GM15510 (cell line): ENCODE data around the gene SNX25.

ENCODE experiments used
- POLR2A ChIP-seq: IDR thresholded peaks from 3 replicates; pipeline ENCODE4 v1.6.1; 2011; ENCODE audit warnings: borderline replicate concordance; ENCODE audit not compliant: insufficient read length; ENCODE audit errors: extremely low read depth

SNX25 gene

DNA sequence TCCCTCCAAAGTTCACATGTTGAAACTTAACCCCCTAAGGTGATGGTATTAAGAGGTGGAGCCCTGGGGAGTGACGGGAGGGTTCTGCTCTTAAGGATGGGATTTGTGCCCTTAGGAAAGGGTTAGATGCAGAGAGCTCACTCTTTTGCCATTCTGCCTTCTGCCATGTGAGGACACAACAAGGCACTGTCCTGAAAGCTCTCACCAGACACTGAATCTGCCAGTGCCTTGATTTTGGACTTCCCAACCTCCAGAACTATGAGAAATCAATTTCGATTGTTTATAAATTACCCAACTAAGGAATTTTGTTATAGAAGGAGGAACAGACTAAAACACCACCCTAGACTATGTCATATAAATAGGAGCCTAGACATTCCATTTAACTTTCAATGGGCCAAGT, 174.7 kb downstream of the SNX25 start:
- no peak for TF ChIP-seq POLR2A

DNA sequence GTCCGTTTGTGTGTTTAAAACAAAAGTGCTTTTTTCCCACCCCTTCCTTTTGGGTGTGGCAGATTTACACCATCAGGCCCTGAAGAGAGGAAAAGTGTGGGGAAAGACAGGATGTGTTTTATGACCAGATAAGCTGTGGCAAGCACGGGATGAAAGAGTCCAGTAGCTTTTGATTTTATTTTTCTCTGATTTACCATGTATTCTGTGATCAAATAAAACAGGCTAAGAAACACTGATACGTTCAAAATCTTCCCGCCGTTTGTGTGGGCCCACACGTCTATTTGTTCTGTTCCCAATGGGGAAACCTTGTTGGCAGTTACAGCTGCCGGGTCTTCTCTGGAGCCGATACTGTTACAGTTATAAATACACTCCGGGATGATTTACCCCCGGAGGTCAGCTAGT, 175.5 kb downstream of the SNX25 start:
- TF ChIP-seq POLR2A = no peak

DNA sequence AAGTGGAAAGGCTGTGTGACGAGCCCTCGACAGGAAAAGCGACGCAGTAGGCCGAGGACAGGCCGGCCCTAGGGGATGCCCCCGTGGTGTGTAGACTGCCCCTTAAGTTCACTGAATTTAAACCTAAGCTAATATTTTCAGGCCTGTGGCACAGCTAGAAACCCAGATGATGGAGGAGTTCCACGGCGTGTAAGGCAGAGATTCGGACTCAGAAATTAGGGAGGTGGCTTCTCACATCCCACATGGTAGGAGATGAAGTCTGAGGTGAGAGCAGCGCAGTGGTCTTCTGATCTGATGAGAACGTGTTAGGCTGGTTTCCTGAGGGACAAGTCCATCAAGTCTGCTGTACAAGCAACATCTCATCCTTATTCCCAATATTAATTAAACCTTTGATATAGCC, 178.6 kb downstream of the SNX25 start:
- TF ChIP-seq POLR2A = no peak

DNA sequence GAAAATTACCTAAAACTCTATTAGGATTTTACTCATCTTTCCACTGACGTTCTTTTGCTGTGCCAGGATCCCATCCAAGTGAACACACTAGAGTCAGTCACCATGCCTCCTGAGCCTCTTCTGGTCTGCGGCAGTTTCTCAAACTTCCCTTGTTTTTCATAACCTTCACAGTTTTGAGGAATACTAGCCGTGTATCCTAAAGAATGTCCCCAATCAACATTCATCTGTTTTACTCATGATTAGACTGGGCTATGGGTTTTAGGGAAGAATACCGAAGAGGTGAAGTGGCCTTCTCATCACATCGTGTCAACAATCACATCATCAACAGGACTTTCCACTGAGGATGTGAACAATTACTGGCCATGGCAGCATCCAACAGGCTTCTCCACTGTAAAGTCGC, 181.5 kb downstream of the SNX25 start:
- no peak for TF ChIP-seq POLR2A

DNA sequence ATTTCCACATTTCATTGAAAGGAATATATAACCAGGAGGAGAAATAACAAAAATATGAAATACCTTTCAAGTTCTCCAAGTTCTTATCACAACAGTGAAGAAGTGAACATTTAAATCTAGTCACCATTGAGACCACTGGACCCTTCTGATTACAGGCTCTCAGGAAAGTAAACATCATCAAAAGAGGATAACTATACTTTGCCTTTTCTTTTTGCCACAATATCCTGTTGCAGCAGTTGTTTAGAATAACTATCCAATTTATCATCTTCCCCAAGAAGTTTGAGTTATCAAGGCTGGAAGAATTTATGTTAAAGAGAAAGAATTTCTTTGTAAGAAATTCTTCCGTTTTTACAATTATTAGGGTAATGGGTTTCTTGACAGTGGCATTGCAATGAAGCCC, 182.8 kb downstream of the SNX25 start:
- TF ChIP-seq POLR2A = no peak

DNA sequence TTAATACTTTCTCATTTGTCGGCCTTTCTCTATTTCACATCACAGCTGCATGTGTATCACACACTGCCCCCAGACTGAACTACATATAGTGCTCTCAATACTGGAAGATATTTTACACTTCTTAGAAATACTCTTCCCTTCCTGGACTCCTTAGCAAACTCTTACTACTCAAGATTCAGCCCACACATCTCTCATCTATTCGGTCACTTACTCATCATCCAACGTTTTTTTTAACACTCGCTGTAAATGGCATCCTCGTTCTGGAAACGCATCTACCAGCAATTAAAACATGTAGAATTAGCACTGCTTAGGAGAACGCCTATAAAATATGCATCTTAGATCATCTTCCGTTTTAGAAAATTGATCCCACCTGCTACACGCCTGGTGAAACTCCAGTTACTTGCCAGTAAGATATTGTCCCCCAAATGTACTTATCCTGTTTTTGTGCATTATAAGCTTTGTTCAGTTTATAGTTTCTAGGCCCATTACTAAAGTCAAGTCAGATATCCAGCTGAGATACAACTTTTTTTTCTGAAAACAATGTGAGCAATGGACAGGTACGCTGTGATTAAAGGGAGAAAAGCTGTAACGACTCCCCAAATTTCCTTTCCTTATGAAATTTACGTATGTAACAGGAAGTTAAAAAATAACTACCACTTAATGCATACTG, 185.3 kb downstream of the SNX25 start:
- no peak for TF ChIP-seq POLR2A

DNA sequence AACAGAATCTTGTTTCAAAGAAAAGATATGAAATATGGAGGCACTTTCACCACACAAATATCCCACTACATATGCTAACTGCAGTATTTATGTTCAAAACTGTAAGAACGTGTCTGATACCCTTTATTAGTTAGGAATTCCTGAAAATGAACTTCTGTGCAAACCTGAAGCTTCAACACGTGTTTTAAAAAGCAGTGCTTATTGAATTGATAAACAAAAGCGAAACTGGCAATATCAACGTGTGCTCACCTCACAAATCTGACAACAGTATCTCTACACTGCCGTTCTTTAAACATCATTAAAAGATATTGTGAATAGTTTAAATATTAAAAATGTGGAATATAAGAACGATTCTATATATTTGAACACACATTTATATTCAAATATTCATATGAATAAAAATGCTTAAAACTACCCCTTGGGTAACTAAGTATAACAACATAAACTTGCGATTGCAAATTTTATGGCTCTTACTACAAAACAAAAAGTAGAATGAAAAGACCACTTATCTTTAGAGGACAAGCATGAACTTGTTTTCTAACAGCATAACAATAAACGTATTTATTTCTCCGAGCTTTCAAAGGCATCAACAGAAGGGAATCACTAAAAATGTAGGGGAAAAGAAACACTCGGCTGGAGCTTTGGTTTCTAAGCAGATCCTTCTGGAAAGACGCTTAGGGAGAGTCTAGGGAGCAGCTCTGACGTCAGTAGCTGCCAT, 186.0 kb downstream of the SNX25 start, which contains the start of gene LRP2BP:
Gene LRP2BP, minus strand, starts transcription at position 687 of the 718 bp plus-strand sequence. CDS start 17,738 bp downstream, outside the sequence.
- TF ChIP-seq POLR2A = no peak

DNA sequence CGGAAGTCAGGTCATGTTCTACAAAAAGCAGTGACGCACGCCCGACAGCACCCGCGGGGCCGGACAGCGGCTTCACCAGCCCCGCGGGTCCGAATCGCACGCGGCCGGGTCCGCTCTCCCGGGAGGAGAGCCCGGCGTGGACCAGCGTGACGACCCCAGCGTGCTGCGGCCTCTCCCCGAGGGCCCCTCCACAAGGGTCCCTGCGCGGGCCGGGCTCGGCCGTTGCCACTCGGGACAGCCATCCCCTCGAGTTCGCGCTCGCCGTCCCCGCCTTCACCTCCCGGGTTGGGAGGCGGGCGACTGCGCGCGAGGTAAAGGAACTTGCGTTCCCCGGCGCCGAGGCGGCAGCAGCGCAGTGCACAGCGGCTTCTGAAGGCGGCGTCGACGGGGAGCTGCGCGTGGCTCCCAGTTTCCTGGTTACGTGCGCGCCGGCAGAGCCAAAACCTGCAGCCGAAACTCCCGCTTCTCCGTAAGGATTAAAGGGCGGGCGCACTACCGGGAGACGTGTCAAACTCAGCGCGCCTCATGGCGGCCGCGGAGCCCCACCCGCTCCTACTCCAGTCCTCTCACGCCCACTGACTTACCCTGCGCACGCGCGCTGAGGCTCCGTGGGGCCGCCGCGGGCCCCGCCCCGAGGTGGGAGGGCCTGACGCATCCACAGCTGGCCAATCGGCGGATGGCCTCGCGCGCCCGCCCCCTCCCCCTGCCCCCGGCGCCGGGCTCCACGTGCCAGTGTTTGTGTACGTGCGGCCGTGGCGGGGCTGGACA, 186.7 kb downstream of the SNX25 start:
- TF ChIP-seq POLR2A = peak; percentile 68

DNA sequence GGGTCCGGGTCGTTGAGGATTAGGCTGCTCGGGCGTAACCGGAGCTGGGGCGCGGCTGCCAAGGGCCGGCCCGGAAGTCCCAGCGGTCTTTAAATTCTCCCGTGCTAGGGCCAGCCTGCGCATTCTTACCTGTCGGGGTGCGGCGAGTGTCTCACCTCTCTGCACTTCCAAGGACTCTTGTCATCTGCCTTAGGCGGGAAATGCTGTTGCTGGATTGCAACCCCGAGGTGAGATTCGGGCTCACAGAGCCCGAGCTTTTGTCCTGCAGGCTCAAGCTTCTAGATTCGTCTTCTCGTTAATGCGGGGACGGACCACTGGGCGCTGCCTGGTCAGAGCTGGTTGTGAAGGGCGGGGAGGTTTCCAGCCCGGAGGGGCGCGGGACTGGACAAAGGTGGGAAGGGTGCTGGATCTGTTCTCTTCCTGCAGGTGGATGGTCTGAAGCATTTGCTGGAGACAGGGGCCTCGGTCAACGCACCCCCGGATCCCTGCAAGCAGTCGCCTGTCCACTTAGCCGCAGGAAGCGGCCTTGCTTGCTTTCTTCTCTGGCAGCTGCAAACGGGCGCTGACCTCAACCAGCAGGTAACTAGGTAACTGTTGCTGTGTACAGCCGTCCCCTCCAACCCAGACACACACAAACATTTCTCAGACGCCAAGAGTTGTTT, 187.5 kb downstream of the SNX25 start, which contains the start of gene ANKRD37:
Gene ANKRD37, plus strand, starts transcription at position 118 of the 662 bp plus-strand sequence. Its CDS starts 83 bp downstream, at position 201.
- TF ChIP-seq POLR2A = no peak

DNA sequence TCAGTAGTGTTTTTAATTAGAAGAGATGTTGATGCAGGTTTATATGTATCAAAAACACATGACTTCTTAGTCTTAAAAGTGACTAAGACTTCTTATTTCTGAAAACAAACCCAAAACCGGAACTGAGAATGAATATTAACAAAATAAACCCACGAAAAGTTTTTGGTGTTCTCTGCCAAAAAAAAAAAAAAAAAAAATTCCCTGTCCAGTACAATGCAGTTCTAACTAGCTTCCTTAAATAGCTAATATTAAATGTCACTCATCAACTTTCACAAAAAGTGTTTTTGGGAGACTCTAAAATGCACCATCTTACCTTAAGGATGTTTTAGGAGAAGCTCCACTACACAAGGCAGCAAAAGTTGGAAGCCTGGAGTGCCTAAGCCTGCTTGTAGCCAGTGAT, 189.2 kb downstream of the SNX25 start:
- no peak for TF ChIP-seq POLR2A

DNA sequence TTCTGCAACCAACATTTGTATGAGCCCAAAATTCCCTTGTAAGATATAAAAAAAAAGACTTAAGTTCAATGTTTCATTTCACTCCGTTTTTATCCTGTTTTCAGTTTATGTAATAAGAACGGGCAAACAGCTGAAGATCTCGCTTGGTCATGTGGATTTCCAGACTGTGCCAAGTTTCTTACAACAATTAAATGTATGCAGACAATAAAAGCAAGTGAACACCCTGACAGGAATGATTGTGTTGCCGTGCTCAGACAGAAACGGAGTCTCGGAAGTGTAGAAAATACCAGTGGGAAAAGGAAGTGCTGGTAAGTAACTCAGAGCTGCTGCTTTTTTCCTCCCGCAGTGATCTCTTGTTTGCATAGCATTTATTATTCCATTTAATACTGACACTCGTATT, 190.1 kb downstream of the SNX25 start:
- no peak for TF ChIP-seq POLR2A

DNA sequence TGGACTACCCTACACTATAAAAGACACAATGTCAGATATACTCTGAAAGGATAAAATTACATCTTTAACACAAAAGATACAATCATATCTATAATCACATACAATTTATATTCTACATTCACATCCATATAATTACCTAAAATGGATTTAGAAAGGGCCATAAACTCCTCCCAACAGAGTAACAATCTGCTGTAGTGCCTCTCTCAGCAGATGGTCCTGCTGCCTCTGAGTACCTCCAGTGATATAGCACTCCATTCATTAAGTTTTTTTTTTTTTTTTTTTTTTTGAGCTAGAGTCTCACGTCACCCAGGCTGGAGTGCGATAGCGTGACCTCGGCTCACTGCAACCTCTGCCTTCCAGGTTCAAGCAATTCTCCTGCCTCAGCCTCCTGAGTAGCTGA, 194.6 kb downstream of the SNX25 start:
- TF ChIP-seq POLR2A = no peak

DNA sequence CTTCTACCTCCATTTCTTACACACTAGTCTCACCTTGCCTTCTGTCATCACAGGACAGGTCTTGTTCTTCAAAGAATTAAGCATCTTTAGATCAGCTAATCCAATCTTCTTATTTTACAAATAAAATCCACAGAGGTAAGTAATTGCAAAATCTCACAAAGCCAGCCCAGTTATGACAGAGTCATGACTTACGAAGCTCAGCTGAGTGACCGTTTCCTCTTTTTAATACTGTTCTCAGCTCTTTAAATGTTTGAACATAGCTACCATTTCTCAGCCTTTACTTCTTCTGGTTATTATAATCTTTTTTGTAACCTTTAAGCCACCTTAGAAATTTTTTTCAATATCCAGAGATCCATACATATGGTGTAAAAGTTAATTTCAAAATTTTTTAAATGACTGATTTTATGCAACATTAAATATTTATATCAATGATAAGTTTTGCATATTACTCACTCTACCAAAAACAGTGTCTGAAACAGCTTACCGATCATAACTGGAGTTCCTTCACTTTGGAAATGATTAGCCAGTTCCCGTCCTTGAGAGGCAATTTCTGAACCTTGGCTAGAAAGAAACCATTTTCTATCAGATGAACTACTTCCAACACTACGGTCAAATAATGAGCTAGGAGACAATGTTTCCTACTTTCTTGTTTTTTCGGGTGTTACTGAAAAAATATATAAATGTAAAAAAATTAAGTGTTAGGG, 196.1 kb downstream of the SNX25 start:
- TF ChIP-seq POLR2A = no peak

DNA sequence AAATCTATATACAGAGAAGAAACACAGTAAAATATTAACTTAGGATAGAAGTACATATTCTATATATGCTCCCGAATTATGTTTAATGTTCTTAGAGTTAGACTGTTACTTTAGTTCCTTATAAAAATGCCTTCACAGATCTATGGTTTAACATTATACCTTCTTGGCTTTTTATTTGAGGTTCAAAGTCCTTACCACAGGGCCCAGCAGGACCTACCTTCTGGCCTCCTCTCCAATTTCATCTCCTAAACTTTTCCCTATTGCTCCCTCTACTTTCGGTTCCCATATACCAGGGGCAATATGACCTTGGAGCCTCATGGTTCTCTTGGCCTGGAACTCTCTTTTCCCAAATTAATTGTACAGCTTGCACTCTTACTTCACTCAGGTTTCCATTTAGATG, 199.0 kb downstream of the SNX25 start:
- TF ChIP-seq POLR2A = no peak

DNA sequence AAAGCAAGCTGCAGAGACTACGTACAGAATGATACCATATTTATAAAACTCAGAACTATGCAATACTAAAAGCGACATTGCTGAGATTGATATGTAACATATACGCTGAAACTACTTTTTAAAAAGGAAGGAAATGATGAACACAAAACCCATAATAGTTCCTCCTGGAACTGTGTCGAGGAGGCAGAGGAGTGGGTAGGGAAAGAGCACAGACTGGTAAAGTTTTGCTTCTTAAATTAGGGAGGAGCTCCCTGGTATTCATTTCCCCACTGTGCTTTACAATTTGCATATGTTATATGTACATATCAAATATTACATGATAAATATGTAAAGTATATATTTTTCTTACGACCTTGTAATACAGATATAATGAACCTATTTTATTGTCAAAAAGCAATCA, 202.5 kb downstream of the SNX25 start:
- TF ChIP-seq POLR2A = no peak

DNA sequence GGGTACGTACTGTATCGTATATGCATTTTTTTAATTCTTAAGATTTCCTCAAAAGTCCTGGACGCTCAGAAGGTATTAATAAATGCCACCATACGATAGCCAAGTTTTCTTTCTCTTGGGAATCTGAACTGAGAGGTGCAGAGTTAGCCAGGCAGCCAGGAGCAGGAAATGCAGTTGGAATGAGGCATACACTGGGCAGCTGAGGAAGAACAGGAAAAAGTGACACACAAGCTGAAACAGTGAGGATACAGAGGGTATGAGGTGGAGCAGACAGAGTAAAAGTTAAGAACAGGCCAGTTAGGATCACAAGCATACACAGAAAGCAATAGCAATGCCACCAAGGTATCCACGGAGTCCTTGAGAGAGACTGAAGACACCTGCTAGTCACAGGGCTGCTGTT, 203.0 kb downstream of the SNX25 start:
- TF ChIP-seq POLR2A = no peak
